ENCODE measurements around the gene FBLN7. TPM values are rescaled to one million over a fixed set of nuclear protein-coding genes. Genes with fewer than 3 reads are reported as not detected.

Gene FBLN7
- total RNA-seq, 2 donors from 2014 or later: 4.0 to 8.7 TPM

DNA sequence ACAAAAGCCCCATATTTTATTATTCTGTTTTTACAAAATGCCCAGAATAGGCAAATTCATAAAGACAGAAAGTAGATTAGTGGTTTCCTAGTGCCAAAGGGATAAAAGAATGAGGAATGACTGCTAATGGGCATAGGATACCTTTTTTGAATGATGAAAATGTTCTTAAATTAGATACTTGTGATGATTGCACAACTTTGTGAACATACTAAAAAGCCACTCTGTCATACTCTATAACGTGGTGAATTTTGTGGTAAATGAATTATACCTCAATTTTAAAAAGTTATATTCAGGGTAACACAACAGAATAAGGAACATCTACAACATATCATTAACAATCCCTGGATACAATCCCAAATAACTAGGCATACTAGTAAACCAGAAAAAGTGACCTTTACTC, 9.1 kb upstream of the FBLN7 start:
- no peak for DNase-seq
- H3K27me3 Mint-ChIP-seq (ENCODE audit: insufficient read depth): peaks cover 4% of the 10 kb centered on the region
- WGBS, 2 experiments (ENCODE audit: insufficient coverage in 1 of 2, insufficient read length in 1 of 2): 100% methylated on average over 1 of the region's 1 CpG; no CpG with 5 or more reads in 1 of the 2 experiments
- Histone ChIP-seq H3K27ac (ENCODE audit: low read depth, low read length) (no peak overlapping the region), H3K9ac (ENCODE audit: extremely low read depth, low read length, poor library complexity, severe bottlenecking) (no peak overlapping the region), H3K4me3 (ENCODE audit: low read length) (no peak overlapping the region), H3K36me3 (ENCODE audit: control insufficient read depth, insufficient read depth, low read length) (peaks cover under 1% of the 10 kb centered on the region), H3K27me3 (ENCODE audit: control insufficient read depth, insufficient read depth, low read length, poor library complexity, severe bottlenecking) (no peaks in the 10 kb centered on the region), H3K4me1 (ENCODE audit: control insufficient read depth, insufficient read depth, low read length) (no peaks in the 10 kb centered on the region), H3K9me3 (ENCODE audit: control insufficient read depth, low read length) (peaks cover 29% of the 10 kb centered on the region)
- no peak overlapping the region for H3K4me3 Mint-ChIP-seq
- no peak for TF ChIP-seq CTCF (conservative IDR thresholded peaks at IDR 0.05)
- H3K9me3 Mint-ChIP-seq: peaks cover 49% of the 10 kb centered on the region
- no peaks in the 10 kb centered on the region for H3K4me1 Mint-ChIP-seq
- peaks cover 8% of the 10 kb centered on the region for H3K36me3 Mint-ChIP-seq (ENCODE audit: low read depth)
- H3K27ac Mint-ChIP-seq: no peak overlapping the region

DNA sequence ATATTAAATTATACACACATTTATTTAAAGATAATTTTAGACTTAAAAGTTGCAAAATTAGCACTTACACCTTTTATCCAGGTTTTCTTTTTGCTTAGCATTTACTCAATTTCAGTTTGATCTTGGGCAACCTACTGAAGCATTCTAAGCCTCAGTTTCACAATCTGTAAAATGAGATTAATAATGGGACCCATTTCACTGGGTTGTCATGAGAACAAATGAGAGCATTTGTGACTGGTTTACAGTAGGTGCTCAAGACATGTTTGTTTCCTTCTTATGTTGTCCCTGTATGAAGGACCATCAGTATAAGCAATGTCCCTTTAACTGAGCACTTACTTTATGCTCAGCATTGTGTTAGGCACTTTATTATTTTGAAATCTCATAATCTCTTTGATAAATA, 4.8 kb upstream of the FBLN7 start:
- DNase-seq: no peak
- H3K9ac ChIP-seq (ENCODE audit: extremely low read depth, low read length, poor library complexity, severe bottlenecking): no peak overlapping the region
- peaks cover 2% of the 10 kb centered on the region for H3K36me3 Mint-ChIP-seq (ENCODE audit: low read depth)
- no peak overlapping the region for H3K4me3 ChIP-seq (ENCODE audit: low read length)
- peaks cover 3% of the 10 kb centered on the region for H3K4me1 ChIP-seq (ENCODE audit: control insufficient read depth, insufficient read depth, low read length)
- H3K27ac ChIP-seq (ENCODE audit: low read depth, low read length): no peak overlapping the region
- TF ChIP-seq CTCF (conservative IDR thresholded peaks at IDR 0.05): no peak
- peaks cover 27% of the 10 kb centered on the region for H3K27me3 ChIP-seq (ENCODE audit: control insufficient read depth, insufficient read depth, low read length, poor library complexity, severe bottlenecking)
- peaks cover 35% of the 10 kb centered on the region for H3K27me3 Mint-ChIP-seq (ENCODE audit: insufficient read depth)
- H3K36me3 ChIP-seq (ENCODE audit: control insufficient read depth, insufficient read depth, low read length): no peaks in the 10 kb centered on the region
- H3K4me1 Mint-ChIP-seq: peaks cover 2% of the 10 kb centered on the region
- H3K27ac Mint-ChIP-seq: no peak overlapping the region
- peaks cover 18% of the 10 kb centered on the region for H3K9me3 Mint-ChIP-seq
- no peak overlapping the region for H3K4me3 Mint-ChIP-seq
- peaks cover 10% of the 10 kb centered on the region for H3K9me3 ChIP-seq (ENCODE audit: control insufficient read depth, low read length)

GRCh38 chr2:112134120-112134519, 4.1 kb upstream of the FBLN7 start:
- no peak for DNase-seq
- Histone ChIP-seq H3K27me3 (ENCODE audit: control insufficient read depth, insufficient read depth, low read length, poor library complexity, severe bottlenecking) (peaks cover 34% of the 10 kb centered on the region), H3K9me3 (ENCODE audit: control insufficient read depth, low read length) (peaks cover 7% of the 10 kb centered on the region), H3K9ac (ENCODE audit: extremely low read depth, low read length, poor library complexity, severe bottlenecking) (no peak overlapping the region), H3K4me3 (ENCODE audit: low read length) (no peak overlapping the region), H3K4me1 (ENCODE audit: control insufficient read depth, insufficient read depth, low read length) (peaks cover 3% of the 10 kb centered on the region), H3K27ac (ENCODE audit: low read depth, low read length) (no peak overlapping the region), H3K36me3 (ENCODE audit: control insufficient read depth, insufficient read depth, low read length) (no peaks in the 10 kb centered on the region)
- Mint-ChIP-seq H3K4me3 (no peak overlapping the region), H3K9me3 (peaks cover 13% of the 10 kb centered on the region), H3K4me1 (peaks cover 2% of the 10 kb centered on the region), H3K27ac (no peak overlapping the region), H3K36me3 (ENCODE audit: low read depth) (no peaks in the 10 kb centered on the region), H3K27me3 (ENCODE audit: insufficient read depth) (peaks cover 39% of the 10 kb centered on the region)
- WGBS, 2 experiments (ENCODE audit: insufficient coverage in 1 of 2, insufficient read length in 1 of 2): 64 to 92% methylated on average over 2 to 4 of the region's 4 CpGs
- no peak for TF ChIP-seq CTCF (conservative IDR thresholded peaks at IDR 0.05)

Data from endodermal cell (in vitro differentiated cells).